ENCODE data around the gene ACTN4. TPM values are rescaled to one million over a fixed set of nuclear protein-coding genes. Genes with fewer than 3 reads are reported as not detected.

The ACTN4 gene
- total and polyA plus RNA-seq, 2 donors (not counting 3 experiments of a cell fraction or from before 2014, with no cell fraction given), result 313 to 748 TPM

DNA sequence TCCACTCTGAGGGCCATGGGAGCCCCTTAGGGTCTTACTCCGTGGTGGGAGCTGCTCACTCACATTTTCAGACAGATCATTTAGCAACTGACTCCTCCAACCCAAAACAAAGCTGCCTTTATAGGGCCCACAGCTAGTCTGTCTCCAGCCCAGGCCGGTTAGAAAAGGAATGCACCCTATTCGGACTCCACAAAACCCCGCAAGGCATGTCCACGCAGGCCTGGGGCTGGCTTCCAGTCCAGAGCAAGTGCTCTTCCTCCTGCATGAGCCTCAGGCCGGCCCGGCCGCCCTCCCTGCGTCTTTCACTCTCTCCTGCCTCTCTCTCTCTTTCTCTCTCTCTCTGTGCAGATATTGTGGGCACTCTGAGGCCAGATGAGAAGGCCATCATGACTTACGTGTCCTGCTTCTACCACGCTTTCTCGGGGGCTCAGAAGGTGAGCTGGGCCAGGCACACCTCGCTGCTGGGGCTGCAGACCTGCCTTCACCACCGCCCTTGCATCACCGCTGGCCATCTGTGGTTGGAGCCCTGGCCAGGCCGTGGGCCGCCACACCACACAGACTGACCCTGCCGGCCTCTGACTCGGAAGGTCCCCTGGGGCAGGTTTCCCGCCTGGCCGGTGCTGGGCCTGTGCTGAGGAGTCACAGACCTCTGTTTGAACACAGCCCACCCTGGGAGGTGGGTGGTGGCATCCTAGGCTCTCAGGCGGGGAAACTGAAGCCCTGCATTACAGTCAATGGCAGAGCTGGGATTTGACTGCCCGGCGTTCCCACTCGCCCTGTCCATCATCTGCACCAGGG, 63.7 kb downstream of the ACTN4 start:
- Histone ChIP-seq H3K4me3 (replicated peaks in 1 of 3; ENCODE audit: insufficient read depth in 1 of 3, low read depth in 1 of 3, low read length in 3 of 3) (no peak overlapping the region), H3K9me1 (replicated peaks; ENCODE audit: control insufficient read depth, extremely low read depth, insufficient read depth, low read length) (no peaks in the 10 kb centered on the region), H3K4me2 (ENCODE audit: insufficient read depth, low read length) (no peak overlapping the region), H3K27me3 (ENCODE audit: control insufficient read depth in 2 of 2, insufficient read depth in 2 of 2, low read length in 2 of 2) (no peaks in the 10 kb centered on the region), H3K27ac (ENCODE audit: insufficient read depth, low read depth, low read length) (no peak overlapping the region), H4K20me1 (replicated peaks; ENCODE audit: control insufficient read depth, extremely low read depth, insufficient read depth, low read length) (no peaks in the 10 kb centered on the region), H3K79me2 (ENCODE audit: control insufficient read depth, insufficient read depth, low read length) (peaks cover 21% of the 10 kb centered on the region), H3K4me1 (ENCODE audit: control insufficient read depth, extremely low read depth, insufficient read depth, low read length) (peaks cover 26% of the 10 kb centered on the region), H3K9me3 (replicated peaks; ENCODE audit: control insufficient read depth, insufficient read depth, low read length) (no peaks in the 10 kb centered on the region), H2AFZ (ENCODE audit: low read depth, low read length) (no peak overlapping the region), H3K36me3 (ENCODE audit: control insufficient read depth in 2 of 2, extremely low read depth in 1 of 2, insufficient read depth in 2 of 2, low read length in 2 of 2) (peaks cover 39 to 70% of the 10 kb centered on the region in 2 experiments), H3K9ac (replicated peaks; ENCODE audit: extremely low read depth, insufficient read depth, low read length) (no peak overlapping the region)
- FAIRE-seq, result no peak
- TF ChIP-seq JUN (IDR thresholded peaks at IDR 0.05; ENCODE audit: borderline replicate concordance, insufficient read depth, insufficient read length, low read depth) (no peak), FOS (IDR thresholded peaks at IDR 0.05; ENCODE audit: borderline replicate concordance, insufficient read depth, low read length) (no peak), MYC (IDR thresholded peaks at IDR 0.05; ENCODE audit: low read depth, low read length) (no peak), POLR2AphosphoS5 (IDR thresholded peaks at IDR 0.05; ENCODE audit: insufficient read depth, low read depth, low read length) (no peak), MAX (IDR thresholded peaks at IDR 0.05; ENCODE audit: insufficient read depth, insufficient read length) (no peak), EZH2 (IDR thresholded peaks at IDR 0.05; ENCODE audit: borderline replicate concordance, low read depth, low read length, severe bottlenecking) (no peak), CTCF (IDR thresholded peaks at IDR 0.05; ENCODE audit: extremely low read depth in 1 of 2, insufficient read depth in 1 of 2, low read depth in 1 of 2, low read length in 2 of 2) (no peak), POLR2A (IDR thresholded peaks at IDR 0.05; ENCODE audit: low read depth, low read length) (no peak), GATA2 (IDR thresholded peaks at IDR 0.05; ENCODE audit: insufficient read depth, insufficient read length, low read depth, low read length) (no peak)
- dilution Hi-C loops (cut with MboI; ENCODE audit: extremely low pct_ligation_motif_present, low sequenced_read_pairs) (no loop called here), intact Hi-C loops (cut with micrococcal nuclease) (no loop called here)
- POLR2A ChIA-PET, result no interaction called here
- BruUV-seq (replicated peaks), result no TSS peak
- no peak for DNase-seq (ENCODE audit: low read depth, low spot score)
- CTCF ChIA-PET, result interaction anchor here (0.6 to 1.4 kb wide), 2 partner anchors 18 to 158 kb away, joined by 3 to 4 read pairs; no protein-coding TSS in a partner anchor
